SK-N-MC (cell line): ENCODE data around the gene MACROD2.

Experiments used
- EZH2 ChIP-seq: fragments of 200-600 bp; sonication (generic); IDR thresholded peaks from one replicate; pipeline ENCODE4 v1.6.1; 2017; ENCODE audit warnings: antibody characterized with exemption
- POLR2AphosphoS5 ChIP-seq: IDR thresholded peaks from 2 replicates; pipeline ENCODE4 v1.6.1; 2012; ENCODE audit warnings: mild to moderate bottlenecking, low read depth, low read length, borderline replicate concordance

DNA sequence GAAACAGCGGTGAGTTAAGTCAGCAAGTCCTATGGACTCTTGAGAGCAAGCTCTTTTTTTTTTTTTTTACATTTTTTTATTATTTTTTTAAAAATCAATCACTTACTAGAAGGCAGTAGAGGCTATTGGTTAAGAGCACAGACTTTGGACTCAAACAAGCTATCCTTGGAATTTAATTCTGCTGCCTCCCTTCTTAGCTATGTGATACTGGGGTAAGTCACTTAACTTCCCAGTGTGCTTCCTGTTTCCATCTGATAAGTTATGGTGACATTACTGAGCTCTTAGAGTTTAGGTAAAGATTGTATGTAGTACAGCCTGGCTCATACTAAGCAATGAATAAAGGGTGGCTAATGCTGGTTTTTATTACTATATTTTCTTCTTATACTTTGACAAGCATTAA lies 1112.6 kb downstream of the MACROD2 start:
- TF ChIP-seq EZH2, result no peak
- no peak for TF ChIP-seq POLR2AphosphoS5
